Stimulated activated CD8-positive, alpha-beta memory T cell treated with anti-CD3 and anti-CD28 coated beads, Interleukin-7, amount 100 ng/mL, for 4 hours (primary cell): ENCODE measurements around the gene SSH2.
A peak's percentile ranks its signal among the peaks of the same experiment; 100 is the strongest.

Experiments used
- DNase-seq, 2 donors: peaks; one replicate each; pipeline ENCODE4 v3.0.0-alpha.2; 2020; ENCODE audit warnings: low read depth in 2 of 2

Gene SSH2

GRCh38 chr17:29624586-29624985 lies 305.4 kb downstream of the SSH2 start:
- DNase-seq = no peak

- DNase-seq = no peak
These were observed 306.8 kb downstream of the SSH2 start for GRCh38 chr17:29623283-29623647.

GRCh38 chr17:29622337-29623282 lies 307.4 kb downstream of the SSH2 start, which contains the start of gene CORO6:
TSS of gene CORO6 (minus strand) at chr17:29622912. CDS start at chr17:29621421, 1,491 bp downstream.
- peak in 1 of 2 donors; percentile 45 for DNase-seq

- no peak for DNase-seq
These were observed 308.3 kb downstream of the SSH2 start for GRCh38 chr17:29621751-29622194.

GRCh38 chr17:29620779-29621500 lies 309.1 kb downstream of the SSH2 start:
- no peak for DNase-seq

- DNase-seq = no peak
These were observed 309.8 kb downstream of the SSH2 start for GRCh38 chr17:29620271-29620670.

GRCh38 chr17:29619251-29619650 lies 310.8 kb downstream of the SSH2 start:
- no peak for DNase-seq

GRCh38 chr17:29618272-29619065 lies 311.6 kb downstream of the SSH2 start:
- DNase-seq = no peak

GRCh38 chr17:29617481-29618271 lies 312.4 kb downstream of the SSH2 start:
- DNase-seq = peak; percentile 72 to 87

GRCh38 chr17:29617125-29617480 lies 312.9 kb downstream of the SSH2 start:
- peak; percentile 82 to 83 for DNase-seq

GRCh38 chr17:29616300-29617048 lies 313.6 kb downstream of the SSH2 start:
- DNase-seq = no peak

- DNase-seq = peak; percentile 62 to 80
These were observed 314.3 kb downstream of the SSH2 start for GRCh38 chr17:29615492-29616299.

GRCh38 chr17:29615048-29615385 lies 315.0 kb downstream of the SSH2 start:
- DNase-seq = peak; percentile 48 to 61

GRCh38 chr17:29614349-29615047 lies 315.5 kb downstream of the SSH2 start:
- no peak for DNase-seq

- no peak for DNase-seq
These were observed 316.2 kb downstream of the SSH2 start for GRCh38 chr17:29613856-29614255.

GRCh38 chr17:29613352-29613837 lies 316.6 kb downstream of the SSH2 start:
- DNase-seq = peak; percentile 80 to 83

- DNase-seq = no peak
These were observed 317.4 kb downstream of the SSH2 start for GRCh38 chr17:29612404-29613280.

- no peak for DNase-seq
These were observed 318.0 kb downstream of the SSH2 start for GRCh38 chr17:29612094-29612403.
